ENCODE data around the gene RDH13.
"Not testable (repeated sequence)": the region's sequence is repeated elsewhere in the genome, so short reads cannot be mapped to it uniquely, and the experiment has no call there.

The RDH13 gene

DNA sequence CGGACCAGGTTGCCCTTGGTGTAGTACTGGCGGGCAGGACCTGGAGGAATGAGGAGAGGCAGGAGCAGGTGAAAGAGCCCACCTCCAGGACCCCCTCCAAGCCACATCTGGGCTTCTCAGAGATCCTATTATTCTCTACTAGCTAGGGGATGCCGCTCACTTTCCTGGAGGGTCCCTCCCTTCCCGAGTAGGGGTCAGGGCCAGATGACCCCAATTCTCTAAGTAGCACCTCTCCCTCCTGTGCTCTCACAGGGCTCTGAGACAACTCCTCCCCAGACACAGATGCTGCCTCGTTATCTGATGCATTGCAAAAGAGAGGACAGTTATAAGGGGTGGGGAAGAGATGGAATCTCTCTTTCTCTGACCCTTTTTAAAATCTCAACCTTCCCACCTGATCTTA is 47.8 kb downstream of the RDH13 start:
- no peak for DNase-seq (ENCODE audit: low spot score)

- no peak for DNase-seq (ENCODE audit: low spot score)
These were observed 48.2 kb downstream of the RDH13 start for GRCh38 chr19:55014714-55015113.

- DNase-seq (ENCODE audit: low spot score), result no peak
These were observed 49.4 kb downstream of the RDH13 start for GRCh38 chr19:55013596-55013995.

DNA sequence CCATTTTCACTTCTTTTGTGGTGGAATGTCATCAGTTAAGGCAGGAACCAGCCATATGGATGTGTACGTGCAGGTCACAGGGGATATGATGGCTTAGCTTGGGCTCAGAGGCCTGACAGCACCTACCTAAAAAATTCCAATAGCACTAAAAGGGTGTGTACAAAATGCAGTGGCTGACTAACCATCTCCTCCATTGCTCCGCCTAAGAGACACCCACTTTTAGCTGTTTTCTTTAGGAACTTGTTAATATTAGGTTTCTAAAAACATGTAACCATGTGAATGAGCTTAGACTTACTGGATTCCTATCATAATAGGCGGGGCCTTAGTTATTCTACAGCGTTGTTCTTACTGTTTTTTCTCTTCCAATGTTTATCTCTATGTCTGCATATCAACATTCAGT is 50.6 kb downstream of the RDH13 start:
- DNase-seq (ENCODE audit: low spot score), result no peak

- DNase-seq (ENCODE audit: low spot score), result not testable (repeated sequence)
These were observed 52.4 kb downstream of the RDH13 start for GRCh38 chr19:55010561-55010960.

GRCh38 chr19:55008781-55009180 is 54.2 kb downstream of the RDH13 start:
- DNase-seq (ENCODE audit: low spot score), result not testable (repeated sequence)

DNA sequence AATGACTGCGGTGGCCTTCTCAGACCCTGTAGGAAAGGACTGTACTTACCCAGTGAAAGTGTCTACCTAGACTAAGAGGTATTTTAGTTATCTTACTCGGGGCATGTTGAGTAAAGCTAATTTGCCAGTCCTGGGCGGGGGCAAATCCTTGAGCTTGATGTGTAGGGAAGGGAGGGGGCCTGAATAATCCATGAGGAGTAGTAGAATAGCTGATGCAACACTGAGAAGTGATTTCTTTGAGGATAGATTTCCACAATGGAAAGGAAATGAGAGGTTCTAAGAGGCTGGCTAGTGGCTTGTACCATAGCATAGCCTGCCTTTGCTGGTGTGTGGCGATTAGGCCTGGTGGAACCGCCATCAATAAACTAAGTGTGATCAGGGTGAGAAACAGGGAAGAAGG is 54.8 kb downstream of the RDH13 start:
- DNase-seq (ENCODE audit: low spot score), result not testable (repeated sequence)

- not testable (repeated sequence) for DNase-seq (ENCODE audit: low spot score)
These were observed 55.4 kb downstream of the RDH13 start for GRCh38 chr19:55007537-55007936.

GRCh38 chr19:55006795-55007194 is 56.2 kb downstream of the RDH13 start:
- DNase-seq (ENCODE audit: low spot score), result not testable (repeated sequence)

- DNase-seq (ENCODE audit: low spot score), result peak; percentile 88
These were observed 57.1 kb downstream of the RDH13 start for GRCh38 chr19:55005684-55006488.

- no peak for DNase-seq (ENCODE audit: low spot score)
These were observed 62.2 kb downstream of the RDH13 start for GRCh38 chr19:55000761-55001160.

DNA sequence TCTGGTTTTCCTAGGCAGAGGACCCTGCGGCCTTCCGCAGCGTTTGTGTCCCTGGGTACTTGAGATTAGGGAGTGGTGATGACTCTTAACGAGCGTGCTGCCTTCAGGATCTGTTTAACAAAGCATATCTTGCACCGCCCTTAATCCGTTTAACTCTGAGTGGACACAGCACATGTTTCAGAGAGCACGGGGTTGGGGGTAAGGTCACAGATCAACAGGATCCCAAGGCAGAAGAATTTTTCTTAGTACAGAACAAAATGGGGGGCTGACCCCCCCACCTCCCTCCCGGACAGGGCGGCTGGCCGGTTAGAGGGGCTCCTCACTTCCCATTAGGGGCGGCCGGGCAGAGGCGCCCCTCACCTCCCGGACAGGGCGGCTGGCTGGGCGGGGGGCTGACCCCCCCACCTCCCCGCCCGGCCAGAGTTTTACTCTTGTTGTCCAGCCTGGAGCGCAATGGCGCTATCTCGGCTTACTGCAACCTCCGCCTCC is 64.2 kb downstream of the RDH13 start:
- DNase-seq (ENCODE audit: low spot score), result not testable (repeated sequence)

- no peak for DNase-seq (ENCODE audit: low spot score)
These were observed 67.4 kb downstream of the RDH13 start for GRCh38 chr19:54995561-54995960.
